Prostate gland (tissue), 2 donors: ENCODE data around the gene FLT1. TPM values are rescaled to one million over a fixed set of nuclear protein-coding genes. Genes with fewer than 3 reads are reported as not detected.

Source experiments
- DNase-seq: peaks from one replicate; pipeline ENCODE4 v3.0.0-alpha.2; 2019; ENCODE audit warnings: low spot score
- H3K27ac ChIP-seq, 2 donors: fragments of 200-600 bp; sonication (generic); 2 replicates each; pipeline ENCODE4 v1.5.1; 2017 to 2019
- H3K27me3 ChIP-seq: fragments of 200-600 bp; sonication (generic); replicated peaks from 2 replicates; pipeline ENCODE4 v1.5.1; 2019; ENCODE audit not compliant: insufficient read depth
- H3K36me3 ChIP-seq, 2 donors: fragments of 200-600 bp; sonication (generic); 1 replicate in 1 of 2; 2 replicates in 1 of 2; pipeline versions ENCODE4 v1.5.1 to v1.8.1; 2017 to 2019
- H3K4me1 ChIP-seq: fragments of 200-600 bp; sonication (generic); replicated peaks from 2 replicates; pipeline ENCODE4 v1.5.1; 2019
- H3K4me3 ChIP-seq, 2 donors: fragments of 200-600 bp; sonication (generic); 2 replicates each; pipeline ENCODE4 v1.5.1; 2017 to 2019
- H3K9me3 ChIP-seq: fragments of 200-600 bp; sonication (generic); 2 replicates; pipeline ENCODE4 v1.5.1; 2017
- CTCF ChIP-seq, 4 experiments: fragments of 200-600 bp in 2 of 4; fragments of 450-650 bp in 2 of 4; sonication (generic) in 2 of 4; IDR thresholded peaks; 1 replicate in 3 of 4; 2 replicates in 1 of 4; pipeline ENCODE4 v1.5.1; 2016 to 2019; ENCODE audit warnings: antibody characterized with exemption in 4 of 4, mild to moderate bottlenecking in 2 of 4, moderate library complexity in 2 of 4
- POLR2A ChIP-seq: fragments of 450-650 bp; IDR thresholded peaks from one replicate; pipeline ENCODE4 v1.6.1; 2016; ENCODE audit warnings: antibody characterized with exemption, mild to moderate bottlenecking
- POLR2AphosphoS5 ChIP-seq: sonication (generic); formaldehyde crosslinking; IDR thresholded peaks from one replicate; pipeline ENCODE4 v1.6.1; 2017; ENCODE audit warnings: antibody characterized with exemption
- WGBS: methylation state at CpG from one replicate; pipeline ENCODE4 v1.1.5; 2018; 5-methylcytosine and 5-hydroxymethylcytosine counted together
- intact Hi-C: fragments of 100-400 bp; cut with DNase I; formaldehyde crosslinking; loops from one replicate; pipeline ENCODE4 v1.14.2; 2022
- total RNA-seq, 2 donors: library from RNA; depleted of rRNA; stranded (reverse); fragments of >200 nt; gene quantifications; one replicate each; pipeline ENCODE4 v1.1.0, GENCODE V29; 2016

Gene FLT1
- total RNA-seq, 2 donors from 2014 or later, result 9.1 to 27.0 TPM

DNA sequence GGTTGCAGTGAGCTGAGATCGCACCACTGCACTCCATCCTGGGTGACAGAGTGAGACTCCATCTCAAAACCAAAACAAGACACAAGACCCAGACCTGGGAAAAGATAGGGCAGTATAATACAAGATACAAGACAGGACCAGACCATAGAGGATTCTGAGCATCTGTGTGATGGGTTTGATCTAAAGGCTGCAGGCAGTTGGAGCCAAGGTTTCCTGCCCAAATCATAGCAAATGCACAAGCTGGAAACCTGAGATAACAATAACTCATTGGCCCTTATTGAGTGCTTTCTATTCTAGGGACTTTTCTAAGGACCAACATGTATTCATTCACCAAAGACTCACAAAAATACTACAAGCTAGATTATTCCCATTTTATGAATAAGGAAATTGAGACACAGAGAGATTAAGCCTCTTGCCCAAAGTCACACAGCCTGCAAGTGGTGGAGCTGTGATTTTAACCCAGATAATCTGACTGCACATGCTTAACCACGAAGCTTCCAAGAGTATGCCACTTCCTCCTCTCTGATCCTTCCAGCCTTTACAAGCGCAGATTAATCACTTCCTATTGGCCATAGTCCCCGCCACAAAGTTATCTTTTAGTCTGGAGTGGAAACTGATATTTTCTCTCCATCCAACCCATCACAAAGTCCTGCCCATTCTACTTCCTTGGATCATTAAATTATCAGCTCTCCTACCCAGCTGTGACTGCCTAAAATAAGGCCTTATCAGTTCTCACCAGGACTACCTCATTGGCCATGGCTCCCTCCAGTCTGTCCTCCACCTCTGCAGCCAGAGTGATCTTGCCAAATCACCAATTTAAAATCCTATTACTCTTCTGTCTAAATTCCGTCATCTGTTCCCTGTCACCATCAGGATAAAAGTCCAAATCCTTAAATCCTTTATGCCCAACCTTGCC, 147.2 kb downstream of the FLT1 start:
- intact Hi-C loops, result no loop called here
- H3K36me3 ChIP-seq, result no peaks in the 10 kb centered on the region
- TF ChIP-seq CTCF (IDR thresholded peaks at IDR 0.05), result no peak
- TF ChIP-seq POLR2AphosphoS5, result no peak
- TF ChIP-seq POLR2A, result no peak
- no peaks in the 10 kb centered on the region for H3K4me1 ChIP-seq
- H3K27ac ChIP-seq, result no peak overlapping the region
- no peak for DNase-seq
- no peaks in the 10 kb centered on the region for H3K9me3 ChIP-seq
- H3K4me3 ChIP-seq, result no peak overlapping the region
- H3K27me3 ChIP-seq, result no peaks in the 10 kb centered on the region
- 79% methylated on average over 5 of the region's 5 CpGs for WGBS

DNA sequence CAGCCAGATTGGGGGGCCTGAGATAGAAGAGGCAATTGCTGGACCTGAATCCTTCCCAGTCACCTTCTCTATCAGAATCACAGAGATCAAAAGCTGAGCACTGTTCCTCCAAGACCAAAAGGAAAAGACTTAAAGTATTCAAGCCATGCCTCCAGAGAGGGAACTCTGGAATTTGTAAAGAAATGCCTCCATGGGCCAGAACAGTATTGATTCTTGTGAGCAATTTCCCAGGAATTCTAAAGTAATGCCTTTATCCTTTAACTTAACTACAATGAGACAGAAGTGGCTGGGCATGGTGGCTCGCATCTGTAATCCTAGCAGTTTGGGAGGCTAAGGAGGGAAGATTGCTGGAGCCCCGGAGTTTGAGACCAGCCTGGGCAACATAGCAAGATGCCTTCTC, 148.8 kb downstream of the FLT1 start:
- Histone ChIP-seq H3K4me3 (no peak overlapping the region), H3K4me1 (no peaks in the 10 kb centered on the region), H3K27ac (no peak overlapping the region), H3K9me3 (no peaks in the 10 kb centered on the region), H3K27me3 (no peaks in the 10 kb centered on the region), H3K36me3 (no peaks in the 10 kb centered on the region)
- intact Hi-C loops, result no loop called here
- TF ChIP-seq CTCF (IDR thresholded peaks at IDR 0.05), result no peak
- no peak for TF ChIP-seq POLR2AphosphoS5
- no peak for TF ChIP-seq POLR2A
- WGBS, result 90% methylated on average over 2 of the region's 2 CpGs
- DNase-seq, result no peak

DNA sequence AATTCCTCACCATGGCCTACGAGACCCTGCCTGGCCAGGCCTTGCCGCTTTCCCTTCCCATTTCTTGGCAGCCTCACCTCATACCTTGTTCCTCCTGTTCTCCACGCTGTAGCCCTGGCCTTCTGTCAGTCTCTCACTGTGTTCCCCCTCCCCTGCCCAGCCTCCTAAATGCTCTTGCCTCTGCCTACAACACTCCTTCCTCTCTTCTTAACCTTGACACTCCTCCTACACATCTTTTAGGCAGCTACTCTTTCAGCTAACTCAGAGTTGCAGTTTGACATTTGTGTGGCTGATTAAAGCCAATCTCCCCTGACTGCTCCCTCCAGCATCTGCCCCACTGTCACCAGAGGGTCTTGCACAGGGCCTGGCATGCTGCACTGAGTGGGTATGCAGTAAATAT, 150.8 kb downstream of the FLT1 start:
- no peaks in the 10 kb centered on the region for H3K36me3 ChIP-seq
- no peaks in the 10 kb centered on the region for H3K27me3 ChIP-seq
- TF ChIP-seq CTCF (IDR thresholded peaks at IDR 0.05) (no peak), POLR2A (no peak), POLR2AphosphoS5 (no peak)
- no peak for DNase-seq
- H3K4me3 ChIP-seq, result no peak overlapping the region
- WGBS, result 61% methylated on average over 3 of the region's 3 CpGs
- H3K4me1 ChIP-seq, result no peaks in the 10 kb centered on the region
- H3K9me3 ChIP-seq, result no peaks in the 10 kb centered on the region
- H3K27ac ChIP-seq, result no peak overlapping the region
- intact Hi-C loops, result no loop called here

- Histone ChIP-seq H3K27ac (no peak overlapping the region), H3K9me3 (no peaks in the 10 kb centered on the region), H3K36me3 (no peaks in the 10 kb centered on the region), H3K27me3 (no peaks in the 10 kb centered on the region), H3K4me1 (no peaks in the 10 kb centered on the region), H3K4me3 (no peak overlapping the region)
- no peak for DNase-seq
- TF ChIP-seq POLR2A, result no peak
- no peak for TF ChIP-seq CTCF (IDR thresholded peaks at IDR 0.05)
- no peak for TF ChIP-seq POLR2AphosphoS5
- intact Hi-C loops, result no loop called here
- WGBS, result 84% methylated on average over 2 of the region's 2 CpGs
These were observed 152.7 kb downstream of the FLT1 start for GRCh38 chr13:28342251-28342650.

GRCh38 chr13:28340272-28340793, 154.6 kb downstream of the FLT1 start:
- H3K4me1 ChIP-seq, result no peaks in the 10 kb centered on the region
- no peaks in the 10 kb centered on the region for H3K36me3 ChIP-seq
- no peak overlapping the region for H3K27ac ChIP-seq
- no peak for DNase-seq
- no peak overlapping the region for H3K4me3 ChIP-seq
- WGBS, result 80% methylated on average over 2 of the region's 2 CpGs
- H3K27me3 ChIP-seq, result no peaks in the 10 kb centered on the region
- intact Hi-C loops, result no loop called here
- TF ChIP-seq CTCF (IDR thresholded peaks at IDR 0.05) (no peak), POLR2AphosphoS5 (no peak), POLR2A (no peak)
- no peaks in the 10 kb centered on the region for H3K9me3 ChIP-seq
